ENCODE results near the gene NXT1.

- TF ChIP-seq SUZ12 (IDR thresholded peaks at IDR 0.05) (no peak), BHLHE40 (IDR thresholded peaks at IDR 0.05; ENCODE audit: borderline replicate concordance) (no peak), LEF1 (IDR thresholded peaks at IDR 0.05; ENCODE audit: borderline replicate concordance) (no peak), ELF4 (IDR thresholded peaks at IDR 0.05) (no peak), HDGF (IDR thresholded peaks at IDR 0.05; ENCODE audit: borderline replicate concordance) (no peak), CTBP1 (IDR thresholded peaks at IDR 0.05; ENCODE audit: borderline replicate concordance) (no peak), NFRKB (IDR thresholded peaks at IDR 0.05) (no peak), SP1 (IDR thresholded peaks at IDR 0.05) (no peak), FOXA1 (IDR thresholded peaks at IDR 0.05) (no peak), ARNT (IDR thresholded peaks at IDR 0.05) (no peak), FOXM1 (IDR thresholded peaks at IDR 0.05; ENCODE audit: borderline replicate concordance) (no peak), L3MBTL2 (conservative IDR thresholded peaks at IDR 0.05) (no peak), TARDBP (IDR thresholded peaks at IDR 0.05) (no peak)
Measured at GRCh38 chr20:23331450-23332350, 18.9 kb upstream of the NXT1 start.

Measured in HEK293T (cell line).